IPS-18c (cell line): ENCODE data around the gene KNL1.
"Not testable (repeated sequence)": the region's sequence is repeated elsewhere in the genome, so short reads cannot be mapped to it uniquely, and the experiment has no call there.

Experiments
- H3K4me3 ChIP-seq: 2 replicates; pipeline ENCODE4 v1.7.0; 2013; ENCODE audit warnings: low read depth, mild to moderate bottlenecking, low read length, moderate library complexity; ENCODE audit not compliant: insufficient read depth
- H3K9me3 ChIP-seq: one replicate; pipeline ENCODE4 v1.6.1; 2013; ENCODE audit warnings: mild to moderate bottlenecking, low read length, moderate library complexity; ENCODE audit not compliant: control insufficient read depth, insufficient read depth

The KNL1 gene

GRCh38 chr15:40613080-40613479 is 19.0 kb downstream of the KNL1 start:
- H3K4me3 ChIP-seq = no peak overlapping the region
- no peaks in the 10 kb centered on the region for H3K9me3 ChIP-seq

GRCh38 chr15:40618023-40618422 is 24.0 kb downstream of the KNL1 start:
- Histone ChIP-seq H3K4me3 (no peak overlapping the region), H3K9me3 (no peaks in the 10 kb centered on the region)

GRCh38 chr15:40618906-40619305 is 24.9 kb downstream of the KNL1 start:
- H3K4me3 ChIP-seq = no peak overlapping the region
- no peaks in the 10 kb centered on the region for H3K9me3 ChIP-seq

- Histone ChIP-seq H3K9me3 (no peaks in the 10 kb centered on the region), H3K4me3 (no peak overlapping the region)
Observed at GRCh38 chr15:40623361-40623760, 29.3 kb downstream of the KNL1 start.

GRCh38 chr15:40630313-40630712 is 36.3 kb downstream of the KNL1 start:
- Histone ChIP-seq H3K9me3 (no peaks in the 10 kb centered on the region), H3K4me3 (no peak overlapping the region)

GRCh38 chr15:40633178-40633577 is 39.1 kb downstream of the KNL1 start:
- Histone ChIP-seq H3K9me3 (no peaks in the 10 kb centered on the region), H3K4me3 (no peak overlapping the region)

DNA sequence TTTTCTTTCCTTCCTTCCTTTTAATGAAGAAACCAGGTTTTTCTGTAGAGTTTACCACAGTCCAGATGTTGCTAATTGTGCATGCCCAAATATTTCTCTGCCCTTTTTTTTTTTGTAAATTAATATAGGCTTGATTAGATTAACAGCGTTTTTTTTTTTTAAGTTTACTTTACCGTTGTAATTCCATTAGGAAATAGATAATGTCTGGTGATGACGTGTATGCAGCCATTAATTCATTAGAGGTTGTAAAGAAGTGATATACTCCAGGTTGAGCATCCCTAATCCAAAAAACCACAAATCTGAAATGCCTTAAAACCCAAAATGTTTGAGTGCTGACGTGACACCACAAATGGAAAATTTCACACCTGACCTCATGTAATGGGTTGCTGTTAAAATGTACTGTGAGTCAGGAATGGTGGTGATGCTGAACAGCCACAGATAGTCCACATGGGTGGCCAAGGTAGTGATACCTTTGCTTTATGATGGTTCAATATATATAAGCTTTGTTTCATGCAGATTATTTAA is 43.2 kb downstream of the KNL1 start:
- H3K4me3 ChIP-seq = no peak overlapping the region
- H3K9me3 ChIP-seq = no peaks in the 10 kb centered on the region

DNA sequence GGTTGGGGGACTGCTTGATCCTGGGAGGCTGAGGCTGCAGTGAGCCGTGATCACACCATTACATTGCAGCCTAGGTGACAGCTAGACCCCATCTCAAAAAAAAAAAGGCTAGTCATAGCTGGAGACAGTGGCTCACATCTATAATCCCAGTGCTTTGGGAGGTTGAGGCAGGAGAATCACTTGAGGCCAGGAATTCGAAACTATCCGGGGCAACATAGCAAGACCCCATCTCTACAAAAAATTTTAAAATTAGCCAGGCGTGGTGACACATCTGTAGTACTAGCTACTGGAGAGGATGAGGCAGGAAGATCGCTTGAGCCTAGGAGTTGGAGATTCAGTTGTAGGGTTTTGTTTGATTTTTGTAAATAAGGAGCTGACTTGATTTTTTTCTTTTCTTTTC is 45.6 kb downstream of the KNL1 start:
- H3K9me3 ChIP-seq = no peaks in the 10 kb centered on the region
- no peak overlapping the region for H3K4me3 ChIP-seq

GRCh38 chr15:40647523-40647922 is 53.5 kb downstream of the KNL1 start:
- no peaks in the 10 kb centered on the region for H3K9me3 ChIP-seq
- no peak overlapping the region for H3K4me3 ChIP-seq

DNA sequence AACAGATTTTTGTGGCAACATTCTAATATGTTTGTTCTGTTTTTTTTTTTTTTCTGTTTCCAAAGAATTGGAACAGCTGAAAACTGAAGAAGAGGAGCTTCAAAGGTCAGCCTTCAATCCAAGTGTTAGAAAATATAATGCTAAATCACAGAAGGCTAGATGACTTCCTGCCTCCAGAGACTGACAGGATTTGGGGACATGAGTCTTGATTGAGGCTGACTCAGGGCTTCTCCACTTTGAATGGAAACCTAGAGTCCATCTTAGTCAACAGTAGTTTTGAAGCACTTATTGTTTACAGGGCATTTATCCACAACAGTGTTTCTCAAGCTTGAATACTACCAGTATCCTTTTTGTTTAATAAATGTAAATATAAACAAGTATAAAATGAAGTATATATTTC is 56.4 kb downstream of the KNL1 start:
- no peak overlapping the region for H3K4me3 ChIP-seq
- H3K9me3 ChIP-seq = no peaks in the 10 kb centered on the region

DNA sequence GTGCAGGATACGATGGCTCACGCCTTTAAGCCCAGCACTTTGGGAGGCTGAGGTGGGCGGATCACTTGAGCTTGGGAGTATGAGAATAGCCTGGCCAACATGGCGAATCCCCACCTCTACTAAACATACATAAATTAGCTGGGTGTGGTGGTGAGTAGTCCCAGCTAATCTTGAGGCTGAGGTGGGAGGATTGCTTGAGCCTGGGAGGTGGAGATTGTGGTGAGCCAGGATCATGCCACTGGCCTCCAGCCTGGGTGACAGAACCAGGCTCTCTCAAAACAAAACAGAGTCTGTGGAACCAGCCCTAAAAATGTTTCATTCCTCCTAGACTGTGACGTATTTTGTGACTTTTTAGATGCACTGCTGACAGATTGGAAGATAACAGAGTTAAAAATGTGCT is 66.6 kb downstream of the KNL1 start:
- no peaks in the 10 kb centered on the region for H3K9me3 ChIP-seq
- no peak overlapping the region for H3K4me3 ChIP-seq

DNA sequence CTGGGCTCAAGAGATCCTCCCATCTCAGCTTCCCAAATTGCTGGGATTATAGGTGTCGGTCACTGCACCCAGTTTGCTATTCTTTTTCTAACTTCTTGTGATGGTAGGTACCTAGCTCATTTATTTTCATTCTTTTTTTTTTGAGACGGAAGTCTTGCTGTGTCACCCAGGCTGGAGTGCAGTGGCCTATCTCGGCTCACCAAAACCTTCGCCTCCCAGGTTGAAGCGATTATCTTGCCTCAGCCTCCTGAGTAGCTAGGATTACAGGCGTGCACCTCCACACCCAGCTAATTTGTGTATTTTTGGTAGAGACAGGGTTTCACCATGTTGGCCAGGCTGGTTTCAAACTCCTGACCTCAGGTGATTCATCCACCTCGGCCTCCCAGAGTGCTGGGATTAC is 70.9 kb downstream of the KNL1 start:
- no peaks in the 10 kb centered on the region for H3K9me3 ChIP-seq
- H3K4me3 ChIP-seq = no peak overlapping the region

GRCh38 chr15:40676290-40676689 is 82.2 kb downstream of the KNL1 start:
- not testable (repeated sequence) for H3K4me3 ChIP-seq, H3K9me3 ChIP-seq

GRCh38 chr15:40676906-40677305 is 82.9 kb downstream of the KNL1 start:
- H3K4me3 ChIP-seq, H3K9me3 ChIP-seq: not testable (repeated sequence)

DNA sequence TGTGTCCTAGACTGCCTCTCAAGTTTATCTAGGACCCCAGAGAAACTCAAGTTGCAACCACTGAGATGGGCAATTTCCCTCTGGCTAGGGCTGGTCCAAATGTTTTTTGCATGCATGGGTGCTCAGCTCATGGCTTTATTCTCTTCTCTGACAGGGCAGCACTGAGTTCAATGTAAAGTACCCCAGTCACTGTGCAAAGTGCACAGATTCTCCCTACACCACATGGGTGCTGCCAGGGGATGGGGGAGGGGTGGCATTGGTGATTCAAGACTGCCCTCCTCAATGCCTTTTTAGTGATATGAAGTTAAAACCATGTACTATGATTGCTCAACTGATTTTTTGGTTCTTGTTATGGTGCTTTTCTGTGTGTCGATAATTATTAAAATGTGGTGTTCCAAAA is 86.1 kb downstream of the KNL1 start:
- no peak overlapping the region for H3K4me3 ChIP-seq
- H3K9me3 ChIP-seq = peaks cover 5% of the 10 kb centered on the region

DNA sequence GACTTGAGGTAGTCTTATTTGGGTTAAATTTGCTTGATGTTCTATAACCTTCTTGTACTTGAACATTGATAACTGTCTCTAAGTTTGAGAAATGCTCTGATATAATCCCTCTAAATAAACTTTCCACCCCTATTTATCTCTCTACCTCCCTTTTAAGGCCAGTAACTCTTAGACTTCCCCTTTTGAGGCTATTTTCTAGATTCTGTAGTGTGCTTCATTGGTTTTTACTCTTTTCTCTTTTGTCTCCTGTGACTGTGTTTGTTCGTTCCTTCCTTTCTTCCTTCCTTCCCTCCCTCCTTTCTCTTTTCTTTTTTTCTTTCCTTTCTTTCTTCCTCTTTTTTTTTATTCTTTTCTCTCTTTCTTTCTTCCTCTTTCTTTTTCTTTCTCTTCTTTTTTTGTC is 86.9 kb downstream of the KNL1 start:
- H3K9me3 ChIP-seq, H3K4me3 ChIP-seq: not testable (repeated sequence)

GRCh38 chr15:40684381-40684780 is 90.3 kb downstream of the KNL1 start:
- Histone ChIP-seq H3K4me3 (no peak overlapping the region), H3K9me3 (peaks cover 3% of the 10 kb centered on the region)

GRCh38 chr15:40685376-40685775 is 91.3 kb downstream of the KNL1 start:
- H3K9me3 ChIP-seq = peaks cover 3% of the 10 kb centered on the region

DNA sequence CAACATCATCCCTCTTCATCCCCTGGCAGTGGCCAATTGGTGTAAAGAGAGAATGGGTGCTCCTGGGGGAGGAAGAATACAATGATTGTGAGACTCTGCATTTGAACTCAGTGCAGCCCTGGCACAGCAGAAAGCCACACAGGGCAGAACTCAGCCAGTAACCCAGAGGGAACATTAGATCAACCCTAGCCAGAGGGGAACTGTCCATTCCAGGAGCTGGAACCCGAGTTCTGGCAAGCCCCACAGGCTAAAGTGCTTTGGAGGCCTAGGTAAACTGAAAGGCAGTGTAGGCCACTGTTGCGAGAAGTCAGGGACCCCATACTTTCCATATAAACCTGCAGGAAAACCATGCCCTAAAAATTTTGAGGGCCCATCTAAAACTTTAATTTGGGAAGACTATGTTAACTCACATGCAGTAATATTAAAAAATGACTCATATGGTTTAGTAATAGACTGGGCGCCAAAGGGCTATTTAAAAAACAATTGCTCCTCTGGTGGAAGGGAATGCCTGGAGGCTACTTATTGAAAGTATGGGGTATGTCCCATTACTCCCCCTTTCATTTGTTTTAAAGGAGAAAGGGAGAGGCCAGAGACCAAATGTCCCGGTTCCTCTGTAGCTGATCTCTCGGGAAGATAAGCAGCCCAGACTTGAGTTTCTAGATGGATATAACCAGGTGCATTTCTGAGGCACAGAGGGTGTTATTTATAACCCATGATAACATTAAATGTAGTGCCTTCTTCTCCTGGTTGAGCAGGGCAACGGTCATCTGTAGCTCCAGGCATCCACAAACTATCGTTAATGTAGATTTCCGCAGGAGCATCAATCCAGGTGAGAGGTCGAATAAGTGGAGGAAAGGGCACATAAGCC is 95.1 kb downstream of the KNL1 start:
- H3K4me3 ChIP-seq = no peak overlapping the region
- peaks cover 3% of the 10 kb centered on the region for H3K9me3 ChIP-seq

More at GRCh38 chr15:40685376-40685775, 91.3 kb downstream of the KNL1 start:
- H3K4me3 ChIP-seq = no peak overlapping the region
